Mucosa of gallbladder (tissue), 1 donor: ENCODE data around the gene ELOVL5. TPM values are rescaled to one million over a fixed set of nuclear protein-coding genes. Genes with fewer than 3 reads are reported as not detected.

ENCODE experiments used
- DNase-seq: peaks from one replicate; pipeline ENCODE4 v3.0.0-alpha.2; 2020; ENCODE audit warnings: low spot score
- total RNA-seq: library from RNA; stranded (reverse); gene quantifications from one replicate; pipeline ENCODE4 v1.2.1, GENCODE V29; 2021
- donor health status: DM: no; HTN: no; CAD: no.

ELOVL5 gene
- total RNA-seq, 1 donor from 2014 or later, result 83.3 TPM

DNA sequence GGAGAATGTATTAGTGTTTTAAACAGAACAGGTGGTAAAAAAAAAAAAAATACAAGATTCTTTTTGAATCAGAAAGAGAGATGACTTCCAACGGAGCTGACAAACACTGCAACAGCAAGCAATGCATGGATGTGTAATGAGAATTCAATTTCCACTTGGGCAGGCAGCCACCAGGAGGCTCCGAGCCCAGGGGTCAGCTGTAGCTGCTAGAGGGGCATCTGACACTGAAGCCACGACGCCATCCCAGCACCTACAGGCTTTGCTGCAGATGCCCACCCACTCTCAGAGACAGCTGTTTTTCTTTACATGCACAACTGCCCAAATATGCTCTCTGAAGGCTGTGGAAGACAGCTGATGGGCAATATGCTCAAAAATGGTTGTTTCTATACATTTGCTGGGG lies 75.4 kb downstream of the ELOVL5 start:
- DNase-seq, result no peak

GRCh38 chr6:53269827-53270226 lies 78.9 kb downstream of the ELOVL5 start:
- no peak for DNase-seq

DNA sequence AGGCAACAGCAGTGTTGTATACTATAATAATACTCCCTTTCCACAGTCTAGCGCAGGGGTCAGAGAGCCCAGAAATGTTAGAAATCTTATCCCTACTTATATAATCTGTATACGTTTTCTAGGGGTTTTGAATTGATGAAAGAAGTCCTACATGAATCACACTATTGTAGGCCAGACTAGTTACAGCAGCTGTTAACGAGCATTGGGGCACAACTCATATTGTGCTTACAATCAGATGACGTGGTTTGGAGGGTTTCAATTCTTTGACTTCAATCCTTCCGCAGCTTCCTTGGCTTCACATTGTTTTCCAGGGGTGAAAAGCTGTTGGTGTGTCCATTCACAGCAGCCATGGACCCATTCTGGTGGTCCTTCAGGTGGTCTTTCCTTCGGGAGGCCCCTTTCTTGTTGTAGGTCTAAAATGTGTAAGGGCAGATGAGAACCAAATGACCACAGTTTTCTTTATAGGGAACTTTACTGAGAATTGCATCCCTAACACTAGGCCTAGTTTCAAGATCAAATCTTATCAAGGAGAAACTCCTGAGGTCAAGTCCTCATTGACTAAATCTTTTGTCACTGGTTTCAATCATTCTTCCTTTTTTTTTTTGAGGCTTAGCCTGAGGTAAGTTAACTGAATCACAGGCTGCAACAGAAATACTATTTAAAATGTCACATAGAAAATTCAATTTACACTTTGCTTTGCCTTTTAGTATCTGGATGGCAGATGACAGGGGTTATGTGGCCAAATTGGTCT lies 79.7 kb downstream of the ELOVL5 start:
- no peak for DNase-seq

GRCh38 chr6:53266553-53267090 lies 82.1 kb downstream of the ELOVL5 start:
- no peak for DNase-seq

DNA sequence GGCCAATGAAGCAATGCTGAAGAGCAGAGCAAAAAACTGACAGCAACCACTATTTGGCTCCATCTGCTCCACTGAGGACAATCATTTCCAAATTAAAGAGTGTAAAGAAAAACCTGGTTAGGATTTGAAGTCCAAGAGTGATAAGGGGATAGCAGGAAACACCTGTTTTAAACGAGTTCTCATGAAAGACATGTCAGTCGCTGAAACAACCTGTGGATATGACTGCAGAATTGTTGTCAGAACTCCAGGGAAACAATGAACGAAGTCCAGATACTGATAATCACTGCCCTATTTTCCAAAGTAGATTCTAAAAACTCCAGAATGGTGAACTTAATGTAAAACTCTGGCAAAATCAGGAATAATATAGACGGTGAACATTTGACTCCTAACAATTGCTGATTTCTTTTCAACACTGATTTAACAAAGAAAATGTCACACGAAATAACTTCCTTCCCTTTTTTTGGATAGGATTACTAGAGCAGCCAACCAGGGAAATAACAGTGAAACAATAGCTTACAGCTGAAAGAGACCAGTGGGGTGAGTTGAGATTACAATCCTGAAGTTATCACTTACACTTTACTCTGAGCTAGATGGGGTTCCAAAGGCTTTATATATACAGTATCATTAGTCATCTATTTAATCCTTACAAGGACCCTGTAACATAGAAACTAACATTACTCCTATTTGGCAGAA lies 83.7 kb downstream of the ELOVL5 start:
- no peak for DNase-seq

- no peak for DNase-seq
These were observed 84.4 kb downstream of the ELOVL5 start for GRCh38 chr6:53264337-53264736.

DNA sequence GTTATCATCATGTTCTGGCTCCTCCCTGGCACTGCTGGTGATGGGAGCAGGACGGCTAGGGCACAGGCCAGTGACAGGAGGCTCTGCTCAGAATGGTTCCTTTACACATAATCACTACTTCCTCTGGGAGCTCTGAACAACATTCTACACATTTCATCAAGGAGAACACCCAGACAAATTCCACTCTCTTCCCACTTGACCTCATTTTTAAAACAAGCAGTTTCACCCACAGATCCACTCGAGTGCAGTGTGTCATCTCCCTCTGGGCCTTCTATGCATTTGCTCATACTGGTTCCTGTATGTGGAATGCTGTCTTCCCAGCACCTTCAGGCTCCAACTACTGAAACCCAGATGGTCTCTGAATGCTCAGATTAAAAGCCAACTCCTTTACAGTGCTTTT lies 84.8 kb downstream of the ELOVL5 start:
- no peak for DNase-seq

- DNase-seq, result no peak
These were observed 88.7 kb downstream of the ELOVL5 start for GRCh38 chr6:53259860-53260580.

DNA sequence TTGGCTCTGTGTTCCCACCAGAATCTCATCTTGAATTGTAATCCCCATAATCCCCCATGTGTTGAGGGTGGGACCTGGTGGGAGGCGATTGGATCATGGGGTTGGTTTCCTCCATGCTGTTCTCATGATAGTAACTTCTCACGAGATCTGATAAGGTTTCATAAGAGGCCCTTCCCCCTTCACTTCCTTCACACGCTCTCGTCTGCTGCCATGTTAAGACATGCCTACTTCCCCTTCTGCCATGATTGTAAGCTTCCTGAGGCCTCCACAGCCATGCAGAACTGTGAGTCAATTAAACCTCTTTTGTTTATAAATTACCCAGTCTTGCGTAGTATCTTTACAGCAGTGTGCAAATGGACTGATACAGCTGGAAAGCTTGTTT lies 90.0 kb downstream of the ELOVL5 start:
- no peak for DNase-seq

- no peak for DNase-seq
These were observed 90.5 kb downstream of the ELOVL5 start for GRCh38 chr6:53258076-53258773.

DNA sequence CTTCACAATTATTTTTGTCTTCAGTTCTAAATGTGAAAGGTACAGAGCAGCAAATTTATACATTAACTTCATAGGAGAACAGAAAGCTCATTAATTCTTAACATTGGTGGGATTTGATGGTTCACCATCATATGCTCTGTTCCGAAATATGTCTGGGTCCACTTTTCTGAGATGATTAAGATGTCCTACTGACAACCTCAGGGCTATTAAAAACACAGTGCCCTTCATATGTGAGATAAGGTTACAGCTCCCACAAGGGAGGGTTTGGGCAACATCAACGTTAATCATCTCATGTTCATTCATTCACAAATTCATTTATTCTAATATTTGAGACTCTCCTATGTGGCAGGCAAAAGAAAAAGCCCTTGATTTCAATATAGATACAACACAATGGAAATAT lies 91.2 kb downstream of the ELOVL5 start:
- no peak for DNase-seq

GRCh38 chr6:53257001-53257400 lies 91.7 kb downstream of the ELOVL5 start:
- DNase-seq, result no peak

DNA sequence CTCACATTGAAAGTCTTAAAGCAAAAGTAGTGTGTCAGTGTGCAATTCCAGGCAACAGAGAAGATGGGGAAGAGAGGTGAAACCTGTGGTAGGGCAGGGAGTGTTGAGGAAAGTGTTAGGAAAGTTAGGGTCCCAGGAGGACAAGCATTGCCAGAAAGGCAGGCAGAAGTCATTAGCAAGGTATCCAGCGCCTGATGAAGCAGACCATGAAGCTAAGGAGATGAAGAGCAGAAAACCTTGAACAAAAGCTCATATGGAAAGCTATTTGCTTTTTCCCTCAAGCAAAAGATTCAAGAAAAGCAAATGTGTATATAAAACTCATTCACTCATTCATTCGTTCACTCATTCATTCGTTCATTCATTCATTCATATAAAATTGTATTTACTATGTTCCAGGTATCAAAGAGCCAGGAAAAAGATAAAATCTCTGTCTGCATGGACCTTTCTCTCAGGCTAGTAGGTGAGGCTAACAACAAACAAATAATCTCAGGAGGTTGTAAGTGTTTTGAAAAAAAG lies 96.5 kb downstream of the ELOVL5 start:
- no peak for DNase-seq

DNA sequence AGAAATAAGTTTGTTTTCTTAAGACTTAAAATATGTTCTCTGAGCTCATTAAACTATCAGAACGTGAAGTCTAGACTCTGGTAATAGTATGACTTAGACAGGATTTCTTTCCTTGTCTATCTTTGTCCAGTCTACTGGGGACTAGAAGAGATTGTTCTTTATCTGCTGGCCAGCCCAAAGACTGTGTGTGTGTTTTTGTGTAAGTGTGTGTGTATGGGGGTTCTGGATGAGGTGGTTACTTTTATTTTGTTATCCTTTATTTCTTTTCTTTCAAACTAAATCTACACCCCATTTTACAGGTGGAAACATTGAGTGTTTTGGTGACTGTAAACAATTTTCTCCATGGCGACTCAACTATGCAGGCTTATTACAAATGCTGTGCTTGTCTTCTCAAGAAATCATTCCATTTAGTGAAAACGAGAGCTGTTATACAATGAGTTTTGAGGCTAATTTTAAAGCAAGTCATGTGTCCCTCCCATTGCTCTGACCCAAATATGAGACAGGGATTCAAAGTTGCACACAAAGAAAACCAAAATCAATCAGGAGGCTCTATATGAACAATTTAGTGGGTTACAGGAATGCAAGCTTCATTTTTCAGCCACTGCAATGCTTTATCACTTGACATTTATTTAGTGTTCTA lies 97.6 kb downstream of the ELOVL5 start:
- no peak for DNase-seq

GRCh38 chr6:53250176-53251032 lies 98.3 kb downstream of the ELOVL5 start:
- DNase-seq, result no peak

GRCh38 chr6:53246924-53247323 lies 101.8 kb downstream of the ELOVL5 start:
- DNase-seq, result no peak

GRCh38 chr6:53244958-53245357 lies 103.8 kb downstream of the ELOVL5 start:
- DNase-seq, result no peak

- DNase-seq, result no peak
These were observed 104.3 kb downstream of the ELOVL5 start for GRCh38 chr6:53244399-53244931.

DNA sequence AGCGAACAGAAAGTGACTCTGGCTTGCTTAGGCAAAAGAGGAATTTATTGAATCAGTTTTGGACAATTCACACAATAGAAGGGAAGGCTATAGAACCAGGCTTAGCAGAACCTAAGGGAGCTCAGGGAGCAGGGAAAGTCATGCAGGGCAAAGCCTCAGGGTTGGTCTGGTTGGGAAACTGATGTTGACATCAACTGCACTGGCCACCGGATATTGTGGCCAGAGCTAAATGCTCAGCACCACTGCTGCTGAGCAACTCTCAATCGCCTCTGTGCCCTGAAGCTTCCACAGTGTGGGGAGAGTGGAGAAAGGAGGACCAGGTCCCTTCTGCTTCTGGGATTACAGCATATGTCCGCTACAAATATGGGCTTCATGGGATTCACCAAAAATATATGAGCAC lies 106.8 kb downstream of the ELOVL5 start:
- DNase-seq, result no peak

DNA sequence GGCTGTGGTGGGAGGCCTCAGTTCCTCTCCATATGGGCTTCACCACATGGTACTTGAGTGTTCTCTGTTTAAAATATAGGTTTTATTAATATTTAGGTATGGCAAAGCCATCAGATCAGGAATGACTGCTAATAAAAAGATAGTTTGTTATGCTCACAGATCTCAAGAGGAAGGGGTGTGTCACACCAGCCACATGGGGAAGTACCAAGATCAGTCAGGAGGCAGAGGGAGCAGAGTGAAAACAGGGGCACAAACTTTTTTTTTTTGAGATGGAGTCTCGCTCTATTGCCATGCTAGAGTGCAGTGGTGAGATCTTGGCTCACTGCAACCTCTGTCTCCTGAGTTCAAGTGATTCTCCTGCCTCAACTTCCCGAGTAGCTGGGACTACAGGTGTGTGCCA lies 108.0 kb downstream of the ELOVL5 start:
- DNase-seq, result no peak
